Suprapubic skin (tissue), 4 donors: ENCODE results near the gene IRX4. TPM values are rescaled to one million over a fixed set of nuclear protein-coding genes. Genes with fewer than 3 reads are reported as not detected.

Experiments used
- DNase-seq, 2 donors: peaks; one replicate each; pipeline ENCODE4 v3.0.0-alpha.2; 2019; ENCODE audit warnings: low spot score in 2 of 2
- H3K27ac ChIP-seq: fragments of 200-600 bp; sonication (generic); one replicate; pipeline ENCODE4 v1.5.1; 2019
- H3K27me3 ChIP-seq: fragments of 200-600 bp; sonication (generic); one replicate; pipeline ENCODE4 v1.5.1; 2019
- H3K36me3 ChIP-seq: fragments of 200-600 bp; sonication (generic); one replicate; pipeline ENCODE4 v1.5.1; 2019
- H3K4me1 ChIP-seq: fragments of 200-600 bp; sonication (generic); one replicate; pipeline ENCODE4 v1.5.1; 2019
- H3K4me3 ChIP-seq: fragments of 200-600 bp; sonication (generic); one replicate; pipeline ENCODE4 v1.5.1; 2019; ENCODE audit warnings: mild to moderate bottlenecking
- H3K9me3 ChIP-seq: fragments of 200-600 bp; sonication (generic); one replicate; pipeline ENCODE4 v1.5.1; 2019
- CTCF ChIP-seq, 2 donors: fragments of 200-600 bp in 1 of 2; fragments of 450-650 bp in 1 of 2; sonication (generic) in 1 of 2; IDR thresholded peaks; one replicate each; pipeline ENCODE4 v1.5.1; 2016 to 2019; ENCODE audit warnings: antibody characterized with exemption in 2 of 2, mild to moderate bottlenecking in 1 of 2, moderate library complexity in 1 of 2
- EP300 ChIP-seq: sonication (generic); formaldehyde crosslinking; IDR thresholded peaks from one replicate; pipeline ENCODE4 v1.6.1; 2017; ENCODE audit warnings: antibody characterized with exemption
- POLR2A ChIP-seq, 2 donors: fragments of 450-650 bp; IDR thresholded peaks; one replicate each; pipeline ENCODE4 v1.6.1; 2017; ENCODE audit warnings: antibody characterized with exemption in 2 of 2, mild to moderate bottlenecking in 2 of 2, moderate library complexity in 2 of 2
- POLR2AphosphoS5 ChIP-seq, 3 donors: sonication (generic); formaldehyde crosslinking; IDR thresholded peaks; one replicate each; pipeline ENCODE4 v1.6.1; 2017; ENCODE audit warnings: antibody characterized with exemption in 3 of 3
- WGBS: methylation state at CpG from one replicate; pipeline ENCODE4 v1.1.5; 2018; 5-methylcytosine and 5-hydroxymethylcytosine counted together
- total RNA-seq, 4 donors: library from RNA; depleted of rRNA; stranded (reverse); fragments of >200 nt; gene quantifications; one replicate each; pipeline ENCODE4 v1.1.0, GENCODE V29; 2016

Gene IRX4
- total RNA-seq, 4 donors from 2014 or later, result 20.3 to 45.9 (median 33.5) TPM

GRCh38 chr5:1896602-1897376 lies 14.1 kb upstream of the IRX4 start:
- Histone ChIP-seq H3K4me3 (no peak overlapping the region), H3K9me3 (peaks cover 3% of the 10 kb centered on the region), H3K36me3 (no peaks in the 10 kb centered on the region), H3K4me1 (no peaks in the 10 kb centered on the region), H3K27ac (no peak overlapping the region), H3K27me3 (peaks cover 23% of the 10 kb centered on the region)
- 75% methylated on average over 17 of the region's 21 CpGs for WGBS
- TF ChIP-seq POLR2AphosphoS5 (IDR thresholded peaks at IDR 0.05), result no peak
- TF ChIP-seq CTCF (IDR thresholded peaks at IDR 0.05), result no peak
- no peak for TF ChIP-seq POLR2A (IDR thresholded peaks at IDR 0.05)
- no peak for TF ChIP-seq EP300
- DNase-seq, result no peak

GRCh38 chr5:1895739-1896420 lies 13.2 kb upstream of the IRX4 start:
- peaks cover 27% of the 10 kb centered on the region for H3K27me3 ChIP-seq
- WGBS, result 91% methylated on average over 15 of the region's 15 CpGs
- no peak overlapping the region for H3K4me3 ChIP-seq
- H3K36me3 ChIP-seq, result no peaks in the 10 kb centered on the region
- DNase-seq, result no peak
- TF ChIP-seq POLR2AphosphoS5 (IDR thresholded peaks at IDR 0.05) (no peak), CTCF (IDR thresholded peaks at IDR 0.05) (no peak), EP300 (no peak), POLR2A (IDR thresholded peaks at IDR 0.05) (no peak)
- H3K4me1 ChIP-seq, result no peaks in the 10 kb centered on the region
- H3K27ac ChIP-seq, result no peak overlapping the region
- H3K9me3 ChIP-seq, result no peaks in the 10 kb centered on the region

GRCh38 chr5:1894243-1894642 lies 11.5 kb upstream of the IRX4 start:
- Histone ChIP-seq H3K9me3 (no peaks in the 10 kb centered on the region), H3K4me3 (no peak overlapping the region), H3K4me1 (no peaks in the 10 kb centered on the region), H3K27ac (no peak overlapping the region), H3K36me3 (no peaks in the 10 kb centered on the region), H3K27me3 (peaks cover 39% of the 10 kb centered on the region)
- WGBS, result 73% methylated on average over 5 of the region's 8 CpGs
- DNase-seq, result no peak
- no peak for TF ChIP-seq CTCF (IDR thresholded peaks at IDR 0.05)
- no peak for TF ChIP-seq POLR2AphosphoS5 (IDR thresholded peaks at IDR 0.05)
- TF ChIP-seq POLR2A (IDR thresholded peaks at IDR 0.05), result no peak
- TF ChIP-seq EP300, result no peak

- WGBS, result 87% methylated on average over 10 of the region's 10 CpGs
- Histone ChIP-seq H3K4me3 (no peak overlapping the region), H3K9me3 (no peaks in the 10 kb centered on the region), H3K36me3 (no peaks in the 10 kb centered on the region), H3K4me1 (peaks cover 2% of the 10 kb centered on the region), H3K27ac (no peak overlapping the region), H3K27me3 (peaks cover 44% of the 10 kb centered on the region)
- no peak for TF ChIP-seq EP300
- no peak for TF ChIP-seq CTCF (IDR thresholded peaks at IDR 0.05)
- TF ChIP-seq POLR2AphosphoS5 (IDR thresholded peaks at IDR 0.05), result no peak
- TF ChIP-seq POLR2A (IDR thresholded peaks at IDR 0.05), result no peak
- DNase-seq, result no peak
Measured at GRCh38 chr5:1893754-1894153, 11.0 kb upstream of the IRX4 start.

- Histone ChIP-seq H3K27ac (no peak overlapping the region), H3K27me3 (peaks cover 52% of the 10 kb centered on the region), H3K4me3 (no peak overlapping the region), H3K4me1 (peaks cover 8% of the 10 kb centered on the region), H3K9me3 (no peaks in the 10 kb centered on the region), H3K36me3 (no peaks in the 10 kb centered on the region)
- TF ChIP-seq POLR2A (IDR thresholded peaks at IDR 0.05) (no peak), POLR2AphosphoS5 (IDR thresholded peaks at IDR 0.05) (no peak), CTCF (IDR thresholded peaks at IDR 0.05) (no peak), EP300 (no peak)
- DNase-seq, result no peak
- WGBS, result 92% methylated on average over 22 of the region's 22 CpGs
Measured at GRCh38 chr5:1892685-1893445, 10.1 kb upstream of the IRX4 start.
